ACHN (cell line): ENCODE measurements around the gene RCE1.

Source experiments
- DNase-seq: peaks from one replicate; pipeline ENCODE4 v3.0.0-alpha.2; 2015
- in situ Hi-C: cut with HindIII; loops from 2 replicates; pipeline ENCODE4 v1.10.0; 2017; ENCODE audit warnings: low sequenced_read_pairs, low pct_ligation_motif_present, low pct_unique_long_range_greater_than_20kb

The RCE1 gene

GRCh38 chr11:66854729-66855211, 11.5 kb downstream of the RCE1 start:
- DNase-seq, result no peak
- in situ Hi-C loops, result no loop called here

GRCh38 chr11:66855574-66856495, 12.6 kb downstream of the RCE1 start:
- peak; percentile 91 for DNase-seq
- in situ Hi-C loops, result no loop called here

- DNase-seq, result peak; percentile 30
- in situ Hi-C loops, result no loop called here
These were observed 13.4 kb downstream of the RCE1 start, which contains the start of gene LRFN4 for GRCh38 chr11:66856496-66857233. LRFN4 (plus strand) TSS chr11:66857064; CDS start chr11:66857745, 681 bp downstream.

- no peak for DNase-seq
These were observed 14.1 kb downstream of the RCE1 start for GRCh38 chr11:66857234-66857926.

GRCh38 chr11:66857927-66858185, 14.6 kb downstream of the RCE1 start:
- in situ Hi-C loops, result no loop called here

More at GRCh38 chr11:66857234-66857926, 14.1 kb downstream of the RCE1 start:
- in situ Hi-C loops, result no loop called here

GRCh38 chr11:66858186-66858938, 15.1 kb downstream of the RCE1 start:
- no peak for DNase-seq
- in situ Hi-C loops, result no loop called here

More at GRCh38 chr11:66857927-66858185, 14.6 kb downstream of the RCE1 start:
- DNase-seq, result no peak

GRCh38 chr11:66858939-66859685, 15.9 kb downstream of the RCE1 start:
- no peak for DNase-seq
- in situ Hi-C loops, result no loop called here

- in situ Hi-C loops, result no loop called here
- DNase-seq, result no peak
These were observed 16.6 kb downstream of the RCE1 start for GRCh38 chr11:66859686-66860448.

- in situ Hi-C loops, result no loop called here
- DNase-seq, result no peak
These were observed 17.2 kb downstream of the RCE1 start for GRCh38 chr11:66860449-66860831.

GRCh38 chr11:66861038-66861773, 18.0 kb downstream of the RCE1 start:
- DNase-seq, result no peak

GRCh38 chr11:66861774-66862558, 18.7 kb downstream of the RCE1 start:
- DNase-seq, result no peak
- in situ Hi-C loops, result no loop called here

More at GRCh38 chr11:66861038-66861773, 18.0 kb downstream of the RCE1 start:
- in situ Hi-C loops, result no loop called here

- no peak for DNase-seq
- in situ Hi-C loops, result no loop called here
These were observed 19.4 kb downstream of the RCE1 start for GRCh38 chr11:66862559-66863037.

- in situ Hi-C loops, result no loop called here
- DNase-seq, result no peak
These were observed 20.3 kb downstream of the RCE1 start for GRCh38 chr11:66863428-66864125.

GRCh38 chr11:66864172-66864901, 21.1 kb downstream of the RCE1 start:
- in situ Hi-C loops, result no loop called here
- DNase-seq, result no peak
